ENCODE measurements around the gene SHISA6.

DNA sequence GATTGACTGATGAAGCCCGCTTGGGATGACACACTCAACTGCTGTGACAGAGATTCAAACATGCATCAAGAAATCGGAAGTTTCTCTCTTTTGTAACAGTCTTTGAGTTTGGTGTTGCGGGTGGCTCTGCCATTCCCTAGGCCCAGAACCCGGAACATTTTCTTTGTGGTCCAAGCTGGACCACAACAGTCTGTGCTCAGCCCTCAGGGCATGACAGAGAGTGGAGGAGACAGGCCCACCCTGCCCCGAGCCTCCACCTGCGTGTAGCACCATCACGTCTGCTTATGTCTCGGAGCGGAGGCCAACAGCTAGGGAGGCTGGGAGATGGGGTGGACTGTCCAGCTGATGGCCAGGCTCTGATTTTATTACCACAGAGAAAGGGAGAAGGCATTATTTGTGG is 64.5 kb downstream of the SHISA6 start:
- TF ChIP-seq POLR2AphosphoS5 (IDR thresholded peaks at IDR 0.05; ENCODE audit: low read depth, low read length) (no peak), TAF1 (IDR thresholded peaks at IDR 0.05; ENCODE audit: borderline replicate concordance, insufficient read depth, low read length) (no peak), SIN3A (IDR thresholded peaks at IDR 0.05; ENCODE audit: borderline replicate concordance, insufficient read depth, low read length) (no peak), FOXP2 (optimal IDR thresholded peaks at IDR 0.05; ENCODE audit: borderline replicate concordance, extremely low read depth, extremely low read length, insufficient read depth) (no peak)
- TF ChIP-seq, protein P1, sequence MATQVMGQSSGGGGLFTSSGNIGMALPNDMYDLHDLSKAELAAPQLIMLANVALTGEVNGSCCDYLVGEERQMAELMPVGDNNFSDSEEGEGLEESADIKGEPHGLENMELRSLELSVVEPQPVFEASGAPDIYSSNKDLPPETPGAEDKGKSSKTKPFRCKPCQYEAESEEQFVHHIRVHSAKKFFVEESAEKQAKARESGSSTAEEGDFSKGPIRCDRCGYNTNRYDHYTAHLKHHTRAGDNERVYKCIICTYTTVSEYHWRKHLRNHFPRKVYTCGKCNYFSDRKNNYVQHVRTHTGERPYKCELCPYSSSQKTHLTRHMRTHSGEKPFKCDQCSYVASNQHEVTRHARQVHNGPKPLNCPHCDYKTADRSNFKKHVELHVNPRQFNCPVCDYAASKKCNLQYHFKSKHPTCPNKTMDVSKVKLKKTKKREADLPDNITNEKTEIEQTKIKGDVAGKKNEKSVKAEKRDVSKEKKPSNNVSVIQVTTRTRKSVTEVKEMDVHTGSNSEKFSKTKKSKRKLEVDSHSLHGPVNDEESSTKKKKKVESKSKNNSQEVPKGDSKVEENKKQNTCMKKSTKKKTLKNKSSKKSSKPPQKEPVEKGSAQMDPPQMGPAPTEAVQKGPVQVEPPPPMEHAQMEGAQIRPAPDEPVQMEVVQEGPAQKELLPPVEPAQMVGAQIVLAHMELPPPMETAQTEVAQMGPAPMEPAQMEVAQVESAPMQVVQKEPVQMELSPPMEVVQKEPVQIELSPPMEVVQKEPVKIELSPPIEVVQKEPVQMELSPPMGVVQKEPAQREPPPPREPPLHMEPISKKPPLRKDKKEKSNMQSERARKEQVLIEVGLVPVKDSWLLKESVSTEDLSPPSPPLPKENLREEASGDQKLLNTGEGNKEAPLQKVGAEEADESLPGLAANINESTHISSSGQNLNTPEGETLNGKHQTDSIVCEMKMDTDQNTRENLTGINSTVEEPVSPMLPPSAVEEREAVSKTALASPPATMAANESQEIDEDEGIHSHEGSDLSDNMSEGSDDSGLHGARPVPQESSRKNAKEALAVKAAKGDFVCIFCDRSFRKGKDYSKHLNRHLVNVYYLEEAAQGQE (IDR thresholded peaks at IDR 0.05; ENCODE audit: insufficient read depth in 1 of 2, low read depth in 2 of 2, low read length in 2 of 2): no peak

Measured in PFSK-1 (cell line).